Measurements from ENCODE around the gene GSTK1. TPM values are rescaled to one million over a fixed set of nuclear protein-coding genes. Genes with fewer than 3 reads are reported as not detected.

GSTK1 gene
- total and polyA plus RNA-seq, 10 of the 15 experiments (the other 5 are each of a cell fraction or from before 2014, with no cell fraction given), result 76.2 to 166 (median 127) TPM

GRCh38 chr7:143300959-143301935, 38.0 kb downstream of the GSTK1 start:
- ChIA-PET SMC1A (ENCODE audit: uncharacterized antibody, unreplicated experiment) (interaction anchor here (0.7 to 1.0 kb wide), 2 partner anchors 42 to 73 kb away, joined by 3 read pairs; no protein-coding TSS in a partner anchor), RAD21 (ENCODE audit: unreplicated experiment) (no interaction called here), CTCF (interaction anchor here (0.8 to 2.5 kb wide), 6 partner anchors 11 to 68 kb away, joined by 3 to 13 read pairs (median 3); partner anchors contain the start of gene CASP2), POLR2A (interaction anchor here (0.8 kb wide), 1 partner anchor 9 kb away, joined by 3 read pairs; no protein-coding TSS in a partner anchor)
- 51% methylated on average over 8 of the region's 8 CpGs for WGBS (ENCODE audit: insufficient coverage, insufficient replicate concordance, low lambda C conversion rate, missing lambda C conversion rate)
- no peak for ATAC-seq
- no peaks in the 10 kb centered on the region for H3K9me3 ChIP-seq (replicated peaks; ENCODE audit: control insufficient read depth, insufficient read depth, low read length)
- no peak overlapping the region for H3K9ac ChIP-seq (ENCODE audit: control insufficient read depth, insufficient read depth, low read length)
- in situ Hi-C loops (cut with MboI), result no loop called here
- no peaks in the 10 kb centered on the region for H4K20me1 ChIP-seq (ENCODE audit: control insufficient read depth, insufficient read depth)
- no peak overlapping the region for H3K4me3 ChIP-seq
- H3K36me3 ChIP-seq (ENCODE audit: control insufficient read depth in 2 of 2, insufficient read depth in 2 of 2, low read length in 1 of 2), result peaks cover 24 to 51% of the 10 kb centered on the region in 2 experiments
- no peak overlapping the region for H3K4me2 ChIP-seq (ENCODE audit: control insufficient read depth, insufficient read depth)
- no peak for FAIRE-seq
- no peak for DNase-seq (ENCODE audit: low read depth, low spot score)
- intact Hi-C loops (cut with micrococcal nuclease; ENCODE audit: unreplicated experiment), result no loop called here
- no peaks in the 10 kb centered on the region for H3K27me3 ChIP-seq (replicated peaks in 1 of 2; ENCODE audit: control insufficient read depth in 2 of 2, insufficient read depth in 2 of 2, low read length in 1 of 2)
- H3K27ac ChIP-seq (ENCODE audit: control insufficient read depth, insufficient read depth), result no peak overlapping the region
- BruUV-seq (replicated peaks), result no TSS peak
- no peaks in the 10 kb centered on the region for H3K79me2 ChIP-seq (ENCODE audit: control insufficient read depth, insufficient read depth, low read length)
- TF ChIP-seq SUPT20H (IDR thresholded peaks at IDR 0.05; ENCODE audit: borderline replicate concordance, control insufficient read depth, low read depth, low read length) (no peak), ATF3 (IDR thresholded peaks at IDR 0.05; ENCODE audit: borderline replicate concordance, extremely low read depth, low read depth, low read length) (no peak), ATF2 (IDR thresholded peaks at IDR 0.05; ENCODE audit: low read length) (no peak), ZNF207 (IDR thresholded peaks at IDR 0.05; ENCODE audit: borderline replicate concordance) (no peak), FOS (IDR thresholded peaks at IDR 0.05; ENCODE audit: borderline replicate concordance, extremely low read depth, insufficient read length) (no peak), TCF7 (IDR thresholded peaks at IDR 0.05; ENCODE audit: borderline replicate concordance) (no peak), JUNB (IDR thresholded peaks at IDR 0.05) (no peak), PAX5 (IDR thresholded peaks at IDR 0.05; ENCODE audit: borderline replicate concordance, low read depth, low read length) (no peak), BCLAF1 (IDR thresholded peaks at IDR 0.05) (no peak), CBFB (IDR thresholded peaks at IDR 0.05; ENCODE audit: low read depth) (no peak), ESRRA (IDR thresholded peaks at IDR 0.05; ENCODE audit: low read length) (no peak)
- TF ChIP-seq, protein P1, sequence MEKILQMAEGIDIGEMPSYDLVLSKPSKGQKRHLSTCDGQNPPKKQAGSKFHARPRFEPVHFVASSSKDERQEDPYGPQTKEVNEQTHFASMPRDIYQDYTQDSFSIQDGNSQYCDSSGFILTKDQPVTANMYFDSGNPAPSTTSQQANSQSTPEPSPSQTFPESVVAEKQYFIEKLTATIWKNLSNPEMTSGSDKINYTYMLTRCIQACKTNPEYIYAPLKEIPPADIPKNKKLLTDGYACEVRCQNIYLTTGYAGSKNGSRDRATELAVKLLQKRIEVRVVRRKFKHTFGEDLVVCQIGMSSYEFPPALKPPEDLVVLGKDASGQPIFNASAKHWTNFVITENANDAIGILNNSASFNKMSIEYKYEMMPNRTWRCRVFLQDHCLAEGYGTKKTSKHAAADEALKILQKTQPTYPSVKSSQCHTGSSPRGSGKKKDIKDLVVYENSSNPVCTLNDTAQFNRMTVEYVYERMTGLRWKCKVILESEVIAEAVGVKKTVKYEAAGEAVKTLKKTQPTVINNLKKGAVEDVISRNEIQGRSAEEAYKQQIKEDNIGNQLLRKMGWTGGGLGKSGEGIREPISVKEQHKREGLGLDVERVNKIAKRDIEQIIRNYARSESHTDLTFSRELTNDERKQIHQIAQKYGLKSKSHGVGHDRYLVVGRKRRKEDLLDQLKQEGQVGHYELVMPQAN (conservative IDR thresholded peaks at IDR 0.05), result no peak
- H2AFZ ChIP-seq (ENCODE audit: control insufficient read depth, low read depth, low read length), result no peak overlapping the region
- H3K4me1 ChIP-seq (ENCODE audit: control insufficient read depth, insufficient read depth, low read length), result no peaks in the 10 kb centered on the region
